GM21825 (cell line): ENCODE data around the gene IQCK.
"Not testable (repeated sequence)": the region's sequence is repeated elsewhere in the genome, so short reads cannot be mapped to it uniquely, and the experiment has no call there.

Experiments used
- ATAC-seq: cut with Tn5 transposase; IDR thresholded peaks from one replicate; pipeline ENCODE4 v1.9.1; 2021; ENCODE audit warnings: mild to moderate bottlenecking, moderate library complexity; ENCODE audit not compliant: unreplicated experiment

Gene IQCK

DNA sequence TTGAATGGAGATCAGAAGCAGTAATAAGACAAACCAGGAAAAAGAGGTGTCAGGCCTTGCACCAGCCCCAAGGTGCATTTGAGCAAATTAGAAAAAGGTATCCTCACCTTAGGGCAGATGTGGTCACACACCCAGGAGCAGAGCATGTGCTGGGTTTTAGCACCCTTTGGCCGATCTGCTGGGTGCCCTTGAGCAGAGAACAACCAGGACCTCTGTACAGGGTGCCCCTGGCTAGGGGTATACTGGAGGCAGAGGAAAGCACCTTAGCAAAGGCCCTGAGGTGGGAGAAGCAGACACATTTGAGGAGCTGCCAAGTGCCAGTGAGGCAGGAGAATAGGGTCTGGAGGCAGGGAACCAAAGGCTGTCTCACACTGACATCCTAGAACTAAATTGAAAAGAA lies 67.0 kb downstream of the IQCK start:
- no peak for ATAC-seq

GRCh38 chr16:19785512-19786130 lies 67.5 kb downstream of the IQCK start:
- ATAC-seq: no peak

DNA sequence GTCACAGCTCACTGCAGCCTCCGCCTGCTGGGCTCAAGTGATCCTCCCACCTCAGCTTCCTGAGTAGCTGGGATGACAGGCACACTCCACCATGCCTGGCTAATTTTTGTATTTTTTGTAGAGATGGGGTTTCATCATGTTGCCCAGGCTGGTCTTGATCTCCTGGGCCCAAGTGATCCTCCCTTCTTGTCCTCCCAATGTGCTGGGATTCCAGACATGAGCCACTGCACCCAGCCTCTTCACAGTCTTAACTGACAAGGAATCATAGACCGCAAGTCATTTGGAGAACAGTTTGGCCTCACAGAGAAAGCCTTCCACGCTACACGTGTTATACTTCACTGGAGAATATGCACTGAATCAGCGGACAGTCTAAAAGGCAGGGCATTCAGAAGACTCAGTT lies 83.3 kb downstream of the IQCK start:
- not testable (repeated sequence) for ATAC-seq

- ATAC-seq: not testable (repeated sequence)
These were observed 83.8 kb downstream of the IQCK start for GRCh38 chr16:19801824-19802223.

DNA sequence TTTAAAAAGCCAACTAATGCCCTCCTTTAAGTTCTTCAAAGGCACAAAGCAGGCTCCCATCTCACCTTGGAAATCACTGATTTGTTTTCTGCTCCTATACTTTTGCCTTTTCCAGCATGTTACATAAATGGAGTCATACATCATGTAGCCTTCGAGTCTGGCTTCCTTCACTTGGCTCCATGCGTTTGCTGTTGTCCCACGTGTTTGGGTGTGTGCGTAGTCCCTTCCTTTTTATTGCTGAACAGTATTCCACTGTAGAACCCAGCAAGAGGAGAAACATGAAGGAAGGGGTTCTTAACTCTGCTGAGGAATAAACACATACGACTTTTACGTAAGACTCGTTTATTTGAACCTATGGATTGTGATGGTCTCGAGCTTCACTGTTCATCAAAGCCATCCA lies 84.5 kb downstream of the IQCK start:
- no peak for ATAC-seq

GRCh38 chr16:19804538-19805323 lies 86.7 kb downstream of the IQCK start:
- ATAC-seq: no peak

DNA sequence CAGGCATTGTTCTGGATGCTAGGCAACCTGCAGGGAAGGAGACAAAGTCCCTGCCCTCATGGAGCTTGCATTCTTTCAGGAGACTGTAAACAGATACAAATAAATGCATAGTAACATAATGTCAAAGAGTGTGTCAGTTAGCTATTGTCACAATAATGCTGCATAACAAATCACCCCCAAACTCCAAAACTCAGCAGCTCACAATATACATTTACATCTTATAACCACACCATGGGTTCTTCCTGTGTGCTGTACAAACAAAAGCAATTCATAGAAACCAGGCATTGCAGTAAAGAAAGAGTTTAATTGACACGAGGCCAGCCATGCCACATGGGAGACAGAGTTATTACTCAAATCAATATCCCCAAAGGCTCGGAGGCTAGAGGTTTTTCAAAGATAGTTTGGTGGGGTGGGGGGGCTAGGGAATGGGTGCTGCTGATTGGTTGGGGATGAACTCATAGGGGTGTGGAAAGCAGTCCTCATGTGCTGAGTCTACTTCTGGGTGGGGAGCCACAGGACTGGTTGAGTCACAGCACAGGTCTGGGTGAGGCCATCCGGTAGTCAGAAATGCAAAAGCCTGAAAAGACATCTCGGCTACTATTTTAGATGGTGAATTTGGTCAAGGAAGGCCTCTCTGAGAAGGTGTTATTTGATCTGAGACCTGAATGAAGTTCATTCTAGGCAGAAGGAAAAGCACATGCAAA lies 87.5 kb downstream of the IQCK start:
- ATAC-seq: no peak

DNA sequence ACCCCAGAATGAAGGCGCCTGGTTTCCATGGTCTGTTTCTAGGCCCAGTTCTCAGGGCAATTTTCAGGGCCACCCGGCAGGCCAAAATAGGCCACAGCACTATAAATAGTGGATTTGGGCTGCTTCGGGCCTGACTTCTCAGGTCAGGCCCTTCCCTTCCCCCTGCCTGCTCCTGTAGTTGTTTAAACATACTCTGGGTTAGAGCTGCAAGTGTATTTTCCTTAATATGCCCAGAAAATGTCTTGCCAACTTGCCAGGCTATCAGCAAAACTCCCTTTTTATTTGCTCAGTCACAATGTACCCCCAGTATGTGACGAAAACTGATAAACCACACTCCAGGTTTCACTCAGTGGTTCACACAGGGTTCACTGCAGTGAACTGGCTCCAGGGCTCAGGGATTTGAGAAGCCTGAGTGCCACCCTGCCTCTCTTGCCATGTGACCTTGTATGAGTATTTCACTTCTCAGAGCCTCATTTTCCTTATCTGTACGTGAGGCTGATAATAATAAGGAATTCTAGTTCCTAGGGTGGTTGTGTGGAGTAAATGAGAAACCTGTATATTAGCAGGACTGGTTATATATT lies 90.1 kb downstream of the IQCK start:
- ATAC-seq: peak; percentile 81

DNA sequence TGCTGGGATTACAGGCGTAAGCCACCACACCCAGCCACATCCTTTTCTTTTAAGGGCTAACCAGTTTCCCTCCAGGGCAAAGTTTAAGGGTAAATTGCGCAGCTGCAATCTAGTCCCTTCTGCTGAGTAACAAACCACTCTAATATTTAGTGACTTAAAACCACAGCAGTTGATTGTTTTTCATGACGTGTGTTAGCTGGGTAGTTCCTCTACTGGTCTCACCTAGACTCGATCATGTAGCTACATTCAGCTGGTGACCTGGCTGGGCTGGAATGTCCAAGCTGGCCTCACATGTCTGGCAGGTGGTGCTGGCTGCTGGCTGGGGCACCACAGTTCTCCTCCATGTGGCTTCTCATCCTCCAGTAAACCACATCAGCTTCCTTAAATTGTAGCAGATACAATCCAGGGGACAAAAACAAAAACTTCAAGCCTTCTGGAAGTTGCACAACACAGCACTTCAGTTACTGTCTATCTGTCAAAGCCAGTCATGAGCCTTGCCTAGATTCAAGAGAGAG lies 91.1 kb downstream of the IQCK start:
- ATAC-seq: no peak

DNA sequence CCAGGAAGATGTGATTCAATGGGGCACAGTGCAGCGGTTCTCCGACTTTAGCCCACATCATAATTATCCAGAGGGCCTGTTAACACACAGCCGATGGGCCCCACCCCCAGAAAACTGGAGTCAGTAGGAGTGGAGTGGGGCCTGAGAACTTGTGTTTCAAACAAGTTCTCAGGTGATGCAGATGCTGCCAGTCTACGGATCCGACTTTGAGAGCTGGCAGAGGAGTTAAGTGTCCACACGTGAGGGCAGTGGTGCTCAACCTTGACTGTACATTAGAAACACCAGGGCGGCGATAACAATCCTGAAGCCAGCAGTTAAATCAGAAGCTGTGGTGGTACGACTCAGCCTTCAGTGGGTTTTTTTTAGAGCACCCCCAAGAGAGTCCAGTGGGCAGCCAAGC lies 91.6 kb downstream of the IQCK start:
- ATAC-seq: no peak

DNA sequence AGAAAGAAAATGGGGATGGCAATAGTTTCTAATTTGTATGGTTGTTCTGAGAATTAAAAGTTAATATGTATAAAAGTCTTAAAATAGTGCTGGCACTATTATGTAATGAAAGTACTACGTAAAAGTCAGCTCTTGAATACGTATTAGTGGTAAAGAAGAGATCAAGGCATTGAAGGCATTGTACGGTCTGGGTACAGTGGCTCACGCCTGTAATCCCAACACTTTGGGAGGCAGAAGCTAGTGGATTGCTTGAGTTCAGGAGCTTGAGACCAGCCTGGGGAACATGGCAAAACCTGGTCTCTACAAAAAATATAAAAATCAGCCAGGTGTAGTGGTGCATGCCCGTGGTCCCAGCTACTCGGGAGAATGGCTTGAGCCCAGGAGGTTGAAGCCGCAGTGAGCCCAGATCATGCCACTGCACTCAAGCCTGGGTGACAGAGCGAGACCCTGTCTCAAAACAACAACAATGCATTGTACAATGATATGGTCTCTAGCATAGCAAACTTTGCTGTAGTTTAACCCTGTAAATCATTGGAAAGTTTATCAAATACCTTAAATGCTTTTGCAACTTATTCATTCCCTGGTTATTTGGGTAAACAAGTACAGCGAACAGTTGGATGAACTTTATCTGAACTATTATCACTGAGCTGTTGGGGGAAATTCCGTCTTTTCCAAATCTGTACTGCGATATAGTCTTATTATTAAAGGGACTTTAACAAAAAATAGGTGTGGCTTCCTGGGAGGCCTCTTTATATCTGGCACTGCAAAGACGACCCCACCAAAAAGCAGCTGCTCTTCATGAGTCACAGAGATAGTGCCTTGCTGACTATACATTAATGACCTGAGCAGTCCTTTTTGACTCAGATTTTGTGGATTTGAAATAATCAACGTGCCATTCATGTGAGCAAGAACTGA lies 93.0 kb downstream of the IQCK start:
- no peak for ATAC-seq

DNA sequence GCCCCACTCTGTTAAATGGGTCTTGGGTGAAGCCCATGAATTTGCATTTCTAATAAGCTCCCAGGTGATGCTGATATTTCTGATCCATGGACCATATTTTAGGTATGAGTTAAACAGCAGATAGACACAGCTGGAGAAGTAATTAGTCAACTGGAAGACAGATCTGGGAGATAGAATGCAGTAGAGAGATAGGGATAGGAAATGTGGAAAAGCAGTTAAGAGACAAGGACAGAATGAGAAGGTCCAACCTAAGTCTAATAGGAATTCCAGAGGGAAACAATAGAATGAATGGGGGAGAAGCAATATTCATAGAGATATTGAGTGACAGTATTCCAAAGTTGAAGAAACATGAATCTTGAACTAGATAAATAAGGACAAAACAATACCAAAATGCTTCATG lies 94.9 kb downstream of the IQCK start:
- no peak for ATAC-seq

- no peak for ATAC-seq
These were observed 97.3 kb downstream of the IQCK start for GRCh38 chr16:19815418-19815817.

DNA sequence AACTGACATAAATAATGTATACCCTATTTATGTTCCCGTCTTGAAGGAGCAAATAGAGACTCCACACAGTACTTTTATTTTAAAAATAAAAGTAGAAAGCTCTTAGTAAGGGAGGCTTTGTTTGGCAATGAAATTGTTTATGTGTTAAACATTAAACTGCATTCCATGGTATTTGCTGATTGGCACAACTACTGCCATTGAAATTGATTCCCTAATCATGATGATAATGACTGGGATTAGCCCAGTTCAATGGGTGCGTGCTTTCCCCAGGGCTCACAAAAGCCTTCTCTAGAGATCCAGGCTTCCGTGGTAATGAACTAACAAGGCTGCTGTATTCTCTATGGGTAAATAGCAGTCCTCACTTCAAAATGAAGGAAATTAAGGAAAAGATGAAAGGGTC lies 99.1 kb downstream of the IQCK start:
- no peak for ATAC-seq

GRCh38 chr16:19817875-19818274 lies 99.8 kb downstream of the IQCK start:
- ATAC-seq: no peak

DNA sequence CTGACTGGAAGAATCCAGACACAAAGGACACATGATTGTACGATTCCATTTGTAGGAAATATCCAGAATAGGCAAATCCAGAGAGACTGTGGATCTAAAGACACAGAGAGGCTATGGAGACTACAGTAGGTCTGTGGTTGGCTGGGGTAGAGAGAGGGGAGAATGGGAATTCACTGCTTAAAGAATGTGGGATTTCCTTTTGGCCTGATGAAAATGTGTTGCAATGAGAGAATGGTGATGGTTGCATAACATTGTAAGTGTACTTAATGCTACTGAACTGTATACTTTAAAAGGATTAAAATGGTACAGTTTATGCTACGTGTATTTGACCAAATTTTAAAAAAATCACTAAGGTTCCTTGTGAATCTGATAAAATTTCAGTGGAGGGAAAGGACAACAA lies 104.5 kb downstream of the IQCK start:
- no peak for ATAC-seq

GRCh38 chr16:19823322-19823721 lies 105.3 kb downstream of the IQCK start:
- no peak for ATAC-seq

DNA sequence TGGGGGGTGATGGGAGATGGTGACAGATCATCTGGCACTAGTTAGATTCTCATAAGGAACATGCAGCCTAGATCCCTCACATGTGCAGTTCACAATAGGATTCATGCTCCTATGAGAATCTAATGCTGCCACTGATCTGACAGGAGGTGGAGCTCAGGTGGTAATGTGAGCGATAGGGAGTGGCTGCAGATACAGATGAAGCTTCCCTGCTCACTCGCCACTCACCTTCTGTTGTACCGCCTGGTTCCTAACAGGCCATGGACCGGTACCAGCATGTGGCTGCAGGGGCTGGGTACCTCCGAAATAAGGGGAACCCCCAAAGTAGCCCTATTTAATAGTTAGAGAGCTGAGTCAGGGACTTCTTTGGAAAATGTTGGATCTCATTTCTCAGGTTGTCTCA lies 106.1 kb downstream of the IQCK start:
- no peak for ATAC-seq

GRCh38 chr16:19829844-19830692 lies 112.0 kb downstream of the IQCK start:
- ATAC-seq: no peak
